Urinary bladder (tissue), 4 donors: Measurements from ENCODE around the gene SLC25A15. TPM values are rescaled to one million over a fixed set of nuclear protein-coding genes. Genes with fewer than 3 reads are reported as not detected.
"Not testable (repeated sequence)": the region's sequence is repeated elsewhere in the genome, so short reads cannot be mapped to it uniquely, and the experiment has no call there.

Source experiments
- DNase-seq: peaks from one replicate; pipeline ENCODE4 v3.0.0-alpha.2; 2015; ENCODE audit errors: extremely low spot score
- H3K27ac ChIP-seq: one replicate; pipeline ENCODE4 v1.5.1; 2013; ENCODE audit warnings: low read depth, mild to moderate bottlenecking, moderate library complexity
- H3K36me3 ChIP-seq: one replicate; pipeline ENCODE4 v1.6.1; 2013; ENCODE audit warnings: mild to moderate bottlenecking, moderate library complexity; ENCODE audit not compliant: insufficient read depth
- H3K4me1 ChIP-seq: one replicate; pipeline ENCODE4 v1.6.1; 2013; ENCODE audit warnings: mild to moderate bottlenecking, moderate library complexity; ENCODE audit not compliant: insufficient read depth
- H3K4me3 ChIP-seq: one replicate; pipeline ENCODE4 v1.5.1; 2013; ENCODE audit warnings: low read depth, low read length
- WGBS: extraction: QIAGEN DNeasy Blood & Tissue Kit; methylation state at CpG from one replicate; pipeline ENCODE4 v1.1.7; 2013; 5-methylcytosine and 5-hydroxymethylcytosine counted together
- polyA plus RNA-seq: library from polyadenylated mRNA; stranded (reverse); fragments of 200-250 nt; gene quantifications from one replicate; pipeline ENCODE4 v1.2.3, GENCODE V29; 2013
- small RNA-seq: library from RNA; depleted of rRNA; stranded (forward); fragments of <200 nt; gene quantifications from one replicate; pipeline ENCODE3, GENCODE V24; 2014
- total RNA-seq: library from RNA; depleted of rRNA; stranded (reverse); fragments of >200 nt; gene quantifications from one replicate; pipeline ENCODE4 v1.2.3, GENCODE V29; 2014
- donor health status: healthy with polysubstance abuse.
- donor health status: healthy.

The SLC25A15 gene
- total and polyA plus RNA-seq, 2 donors = 4.1 to 11.8 TPM

GRCh38 chr13:40812724-40813445 lies 23.5 kb downstream of the SLC25A15 start:
- 97% methylated on average over 6 of the region's 6 CpGs for WGBS
- Histone ChIP-seq H3K27ac (no peak overlapping the region), H3K4me3 (no peak overlapping the region), H3K36me3 (peaks cover 1% of the 10 kb centered on the region), H3K4me1 (no peaks in the 10 kb centered on the region)
- no peak for DNase-seq

- Histone ChIP-seq H3K36me3 (peaks cover 1% of the 10 kb centered on the region), H3K4me1 (no peaks in the 10 kb centered on the region), H3K27ac (no peak overlapping the region), H3K4me3 (no peak overlapping the region)
- DNase-seq = no peak
- WGBS = 85% methylated on average over 7 of the region's 7 CpGs
Observed at GRCh38 chr13:40813667-40814454, 24.4 kb downstream of the SLC25A15 start.

GRCh38 chr13:40814803-40815202 lies 25.4 kb downstream of the SLC25A15 start:
- DNase-seq = no peak
- H3K36me3 ChIP-seq = peaks cover 1% of the 10 kb centered on the region
- H3K4me1 ChIP-seq = no peaks in the 10 kb centered on the region
- 99% methylated on average over 2 of the region's 2 CpGs for WGBS
- H3K27ac ChIP-seq = no peak overlapping the region
- no peak overlapping the region for H3K4me3 ChIP-seq

GRCh38 chr13:40818926-40819325 lies 29.5 kb downstream of the SLC25A15 start:
- 90% methylated on average over 5 of the region's 5 CpGs for WGBS
- Histone ChIP-seq H3K27ac (no peak overlapping the region), H3K36me3 (peaks cover 1% of the 10 kb centered on the region), H3K4me1 (no peaks in the 10 kb centered on the region), H3K4me3 (no peak overlapping the region)
- no peak for DNase-seq

- H3K4me3 ChIP-seq = no peak overlapping the region
- WGBS = 74% methylated on average over 1 of the region's 1 CpG
- DNase-seq = no peak
- H3K4me1 ChIP-seq = no peaks in the 10 kb centered on the region
- H3K27ac ChIP-seq = no peak overlapping the region
- H3K36me3 ChIP-seq = peaks cover 1% of the 10 kb centered on the region
Observed at GRCh38 chr13:40819797-40820315, 30.4 kb downstream of the SLC25A15 start.

- DNase-seq, H3K36me3 ChIP-seq, H3K4me3 ChIP-seq, H3K4me1 ChIP-seq, H3K27ac ChIP-seq: not testable (repeated sequence)
- WGBS = 66% methylated on average over 2 of the region's 2 CpGs
Observed at GRCh38 chr13:40839725-40840124, 50.3 kb downstream of the SLC25A15 start.

- WGBS = 97% methylated on average over 2 of the region's 2 CpGs
- H3K27ac ChIP-seq, DNase-seq, H3K4me3 ChIP-seq, H3K4me1 ChIP-seq, H3K36me3 ChIP-seq: not testable (repeated sequence)
Observed at GRCh38 chr13:40840955-40841354, 51.5 kb downstream of the SLC25A15 start.

Small RNA genes within 50 kb of the gene (small RNA-seq; reads per million reads assigned to genes)
- not detected for gene MIR621

Other genes with a start within 250 kb of the SLC25A15 start
- gene FOXO1, start 123.0 kb upstream of the SLC25A15 start, total RNA-seq = 23.2 TPM
- 23.7 TPM for gene FOXO1, start 123.0 kb upstream of the SLC25A15 start, polyA plus RNA-seq
- gene MRPS31, start 18.4 kb upstream of the SLC25A15 start, total RNA-seq = 42.9 TPM
- 22.8 TPM for gene MRPS31, start 18.4 kb upstream of the SLC25A15 start, polyA plus RNA-seq
- 83.9 TPM for gene ELF1, start 229.7 kb downstream of the SLC25A15 start, total RNA-seq
- 57.4 TPM for gene ELF1, start 229.7 kb downstream of the SLC25A15 start, polyA plus RNA-seq